CD8-positive, alpha-beta memory T cell (primary cell): Measurements from ENCODE around the gene KRT14. TPM values are rescaled to one million over a fixed set of nuclear protein-coding genes. Genes with fewer than 3 reads are reported as not detected.
"Not testable (repeated sequence)": the region's sequence is repeated elsewhere in the genome, so short reads cannot be mapped to it uniquely, and the experiment has no call there.

ENCODE experiments used
- CTCF ChIA-PET: fragments of 350-600 bp; sonication (Branson Sonifier 250); formaldehyde crosslinking; loops from one replicate; lab custom pipeline; 2021; ENCODE audit warnings: antibody characterized with exemption; lab: Charles Lee
- POLR2A ChIA-PET: fragments of 350-600 bp; sonication (Branson Sonifier 250); formaldehyde crosslinking; loops from one replicate; lab custom pipeline; 2021; ENCODE audit warnings: antibody characterized with exemption; lab: Charles Lee
- DNase-seq, 5 donors: peaks; one replicate each; pipeline versions ENCODE4 v3.0.0 to v3.0.0-alpha.2; 2020 to 2022; ENCODE audit warnings: mixed read lengths in 1 of 5
- H3K27ac ChIP-seq: one replicate; pipeline ENCODE4 v1.7.0; 2013; ENCODE audit warnings: low read depth, mild to moderate bottlenecking, low read length, moderate library complexity
- H3K27me3 ChIP-seq: 2 replicates; pipeline ENCODE4 v1.7.0; 2013; ENCODE audit warnings: low read length, mild to moderate bottlenecking; ENCODE audit not compliant: insufficient read depth, poor library complexity, severe bottlenecking
- H3K36me3 ChIP-seq: 2 replicates; pipeline ENCODE4 v1.7.0; 2013; ENCODE audit warnings: mild to moderate bottlenecking, low read length, moderate library complexity; ENCODE audit not compliant: insufficient read depth
- H3K4me1 ChIP-seq: 2 replicates; pipeline ENCODE4 v1.7.0; 2013; ENCODE audit warnings: mild to moderate bottlenecking, low read length, moderate library complexity; ENCODE audit not compliant: insufficient read depth
- H3K4me3 ChIP-seq: 2 replicates; pipeline ENCODE4 v1.7.0; 2013; ENCODE audit warnings: mild to moderate bottlenecking, low read length
- H3K9me3 ChIP-seq: 2 replicates; pipeline ENCODE4 v1.7.0; 2013; ENCODE audit warnings: mild to moderate bottlenecking, low read length
- H3K27ac Mint-ChIP-seq, 8 donors: one replicate each; pipeline ENCODE4 v1.8.0; 2020 to 2021; ENCODE audit warnings: mixed read lengths in 8 of 8, mild to moderate bottlenecking in 6 of 8, inconsistent platforms in 3 of 8, moderate library complexity in 3 of 8
- H3K27me3 Mint-ChIP-seq, 2 donors: one replicate each; pipeline ENCODE4 v1.8.0; 2020 to 2021; ENCODE audit warnings: mixed read lengths in 2 of 2, mild to moderate bottlenecking in 1 of 2, moderate library complexity in 1 of 2
- H3K36me3 Mint-ChIP-seq, 3 donors: one replicate each; pipeline ENCODE4 v1.8.0; 2020 to 2021; ENCODE audit warnings: mixed read lengths in 3 of 3, inconsistent platforms in 1 of 3, mild to moderate bottlenecking in 1 of 3
- H3K4me1 Mint-ChIP-seq, 3 donors: one replicate each; pipeline ENCODE4 v1.8.0; 2020 to 2021; ENCODE audit warnings: mixed read lengths in 3 of 3, inconsistent platforms in 1 of 3, mild to moderate bottlenecking in 1 of 3
- H3K4me3 Mint-ChIP-seq, 7 donors: one replicate each; pipeline ENCODE4 v1.8.0; 2020 to 2021; ENCODE audit warnings: mixed read lengths in 7 of 7, mild to moderate bottlenecking in 6 of 7, moderate library complexity in 4 of 7, inconsistent platforms in 2 of 7
- H3K9me3 Mint-ChIP-seq, 5 donors: one replicate each; pipeline ENCODE4 v1.8.0; 2020 to 2022; ENCODE audit warnings: mixed read lengths in 5 of 5, mild to moderate bottlenecking in 3 of 5, moderate library complexity in 2 of 5, inconsistent platforms in 1 of 5
- polyA plus RNA-seq: library from polyadenylated mRNA; unstranded; fragments of 300-500 nt; fragmentation: Illumina TruSeq; gene quantifications from one replicate; pipeline ENCODE4 v1.2.3, GENCODE V29; 2021
- total RNA-seq, 2 experiments: library from RNA; stranded (reverse); gene quantifications; one replicate each; pipeline ENCODE4 v1.2.3, GENCODE V29; 2021

Gene KRT14
- total and polyA plus RNA-seq, 3 experiments from 2014 or later = not detected

- ChIA-PET POLR2A (no interaction called here), CTCF (no interaction called here)
- no peaks in the 10 kb centered on the region for H3K9me3 ChIP-seq
- H3K4me3 ChIP-seq = no peak overlapping the region
- Mint-ChIP-seq H3K9me3 (no peaks in the 10 kb centered on the region), H3K36me3 (no peaks in the 10 kb centered on the region), H3K27me3 (peaks cover 4 to 17% of the 10 kb centered on the region in 2 donors), H3K4me1 (no peaks in the 10 kb centered on the region), H3K4me3 (no peak overlapping the region), H3K27ac (peak overlapping the region in 1 of 8 donors; percentile 28)
- H3K27me3 ChIP-seq = no peaks in the 10 kb centered on the region
- no peaks in the 10 kb centered on the region for H3K36me3 ChIP-seq
- H3K27ac ChIP-seq = no peak overlapping the region
- no peaks in the 10 kb centered on the region for H3K4me1 ChIP-seq
- DNase-seq = peak in 1 of 5 donors; percentile 28
Observed at GRCh38 chr17:41629826-41630670, 43.4 kb upstream of the KRT14 start.

- H3K36me3 ChIP-seq = no peaks in the 10 kb centered on the region
- DNase-seq = peak in 1 of 5 donors; percentile 30
- Mint-ChIP-seq H3K27ac (peak overlapping the region in 1 of 8 donors; percentile 77), H3K9me3 (no peaks in the 10 kb centered on the region), H3K36me3 (no peaks in the 10 kb centered on the region), H3K4me3 (no peak overlapping the region), H3K27me3 (peaks cover 7 to 17% of the 10 kb centered on the region in 2 donors), H3K4me1 (no peaks in the 10 kb centered on the region)
- H3K4me3 ChIP-seq = no peak overlapping the region
- H3K27me3 ChIP-seq = no peaks in the 10 kb centered on the region
- ChIA-PET POLR2A (no interaction called here), CTCF (no interaction called here)
- no peaks in the 10 kb centered on the region for H3K9me3 ChIP-seq
- no peaks in the 10 kb centered on the region for H3K4me1 ChIP-seq
- H3K27ac ChIP-seq = no peak overlapping the region
Observed at GRCh38 chr17:41629316-41629715, 42.6 kb upstream of the KRT14 start.

DNA sequence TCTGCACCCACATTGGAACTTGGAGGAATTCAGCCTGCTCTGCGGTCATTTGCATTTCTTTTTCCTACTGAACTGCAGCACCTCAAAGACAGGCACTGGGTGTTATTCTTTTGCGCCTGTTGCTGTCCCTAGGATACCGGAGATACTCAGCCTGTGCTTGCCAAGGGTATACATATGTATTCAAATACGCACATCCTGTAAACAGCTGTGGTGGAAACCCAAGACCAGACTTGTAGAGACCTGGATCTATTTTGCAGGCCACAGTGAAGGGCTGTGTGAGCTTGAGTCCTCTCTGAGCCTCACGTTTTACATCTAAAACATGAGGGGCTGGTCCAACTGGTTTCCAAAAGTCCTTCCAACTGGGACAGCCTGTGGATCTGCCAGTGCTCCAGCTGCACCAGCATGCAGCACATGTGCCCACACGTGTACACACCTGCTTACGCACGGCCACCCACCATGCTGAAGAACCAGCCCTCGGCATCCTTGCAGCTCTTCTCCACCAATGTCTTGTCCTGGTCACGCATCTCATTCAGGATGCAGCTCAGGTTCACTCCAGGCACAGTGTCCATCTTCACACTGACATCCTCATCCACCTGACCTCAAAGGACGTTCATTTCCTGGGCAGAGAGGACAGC lies 42.0 kb upstream of the KRT14 start:
- H3K36me3 Mint-ChIP-seq, H3K9me3 Mint-ChIP-seq, H3K4me3 ChIP-seq, H3K4me1 ChIP-seq, H3K4me3 Mint-ChIP-seq, H3K4me1 Mint-ChIP-seq, H3K27ac ChIP-seq, CTCF ChIA-PET, H3K9me3 ChIP-seq, H3K36me3 ChIP-seq, DNase-seq, POLR2A ChIA-PET, H3K27me3 ChIP-seq: not testable (repeated sequence)
- H3K27ac Mint-ChIP-seq = peak overlapping the region in 1 of 8 donors; percentile 77
- peaks cover 7 to 17% of the 10 kb centered on the region in 2 donors for H3K27me3 Mint-ChIP-seq

GRCh38 chr17:41628073-41628370 lies 41.3 kb upstream of the KRT14 start:
- H3K4me1 ChIP-seq, H3K4me1 Mint-ChIP-seq, H3K9me3 ChIP-seq, H3K4me3 Mint-ChIP-seq, H3K36me3 ChIP-seq, CTCF ChIA-PET, H3K4me3 ChIP-seq, H3K27me3 ChIP-seq, H3K27ac Mint-ChIP-seq, H3K36me3 Mint-ChIP-seq, H3K9me3 Mint-ChIP-seq, H3K27ac ChIP-seq, POLR2A ChIA-PET: not testable (repeated sequence)
- peaks cover 7 to 17% of the 10 kb centered on the region in 2 donors for H3K27me3 Mint-ChIP-seq
- DNase-seq = peak in 1 of 5 donors; percentile 15

DNA sequence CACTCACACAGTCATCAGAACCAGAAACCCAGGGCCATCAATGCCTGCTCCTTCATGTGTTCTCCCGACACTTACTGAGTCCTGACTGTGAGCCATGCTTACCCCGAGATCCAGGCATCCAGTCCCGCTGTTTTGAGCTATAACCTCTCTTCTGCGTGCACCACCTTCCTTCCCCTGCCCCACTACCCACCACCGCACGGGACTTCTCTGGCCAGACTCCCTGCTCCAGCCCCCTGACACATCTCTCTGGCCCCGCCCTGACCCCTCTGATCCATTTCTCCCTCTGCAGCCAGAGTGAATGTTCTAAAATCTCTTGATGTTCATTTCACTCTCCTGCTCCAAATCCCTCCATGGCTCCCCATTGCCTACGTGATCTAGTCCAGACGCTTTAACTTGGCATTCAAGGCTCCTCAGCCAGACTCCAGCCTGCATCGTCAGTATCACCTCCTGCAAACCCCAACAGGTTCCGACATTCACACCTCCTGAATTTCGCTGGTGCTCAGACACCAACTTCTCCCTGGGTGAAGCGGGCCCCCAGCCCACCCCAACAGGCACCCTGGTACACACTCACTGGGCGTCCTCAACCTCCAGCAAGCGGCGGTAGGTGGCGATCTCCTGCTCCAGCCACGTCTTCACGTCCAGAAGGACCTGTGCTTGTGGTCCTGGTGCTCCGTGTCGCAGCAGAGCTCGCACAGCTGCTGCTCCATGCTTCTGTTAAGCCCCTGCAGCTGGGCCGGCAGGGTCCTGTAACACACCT lies 40.8 kb upstream of the KRT14 start:
- CTCF ChIA-PET = no interaction called here
- POLR2A ChIA-PET = no interaction called here
- H3K9me3 Mint-ChIP-seq = no peaks in the 10 kb centered on the region
- H3K27me3 ChIP-seq = no peaks in the 10 kb centered on the region
- no peaks in the 10 kb centered on the region for H3K4me1 Mint-ChIP-seq
- no peaks in the 10 kb centered on the region for H3K9me3 ChIP-seq
- H3K4me3 ChIP-seq = no peak overlapping the region
- H3K27ac ChIP-seq = no peak overlapping the region
- no peaks in the 10 kb centered on the region for H3K36me3 Mint-ChIP-seq
- peak overlapping the region in 1 of 8 donors; percentile 16 for H3K27ac Mint-ChIP-seq
- H3K4me1 ChIP-seq = no peaks in the 10 kb centered on the region
- H3K4me3 Mint-ChIP-seq = no peak overlapping the region
- DNase-seq = peak in 1 of 5 donors; percentile 40
- peaks cover 7 to 17% of the 10 kb centered on the region in 2 donors for H3K27me3 Mint-ChIP-seq
- no peaks in the 10 kb centered on the region for H3K36me3 ChIP-seq

DNA sequence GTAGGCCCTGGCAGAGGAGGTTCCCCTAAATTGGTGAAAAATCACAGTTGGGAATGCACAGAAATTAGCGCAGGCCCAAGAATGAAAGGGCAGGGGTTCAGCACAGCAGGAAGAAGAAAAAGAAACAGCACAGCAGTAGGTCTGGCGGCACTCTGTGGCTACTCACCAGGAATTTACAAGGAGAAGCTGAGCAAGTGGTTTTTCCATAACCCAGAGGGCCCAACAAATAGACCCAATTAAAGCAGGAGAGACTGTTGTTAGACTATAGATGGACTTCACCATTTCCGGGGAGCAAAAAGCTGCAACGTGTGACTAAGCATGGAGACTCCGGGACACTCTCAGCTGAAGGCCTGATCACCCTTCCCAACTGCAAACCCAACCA lies 40.2 kb upstream of the KRT14 start:
- CTCF ChIA-PET, H3K27me3 ChIP-seq, H3K36me3 Mint-ChIP-seq, H3K27ac Mint-ChIP-seq, H3K36me3 ChIP-seq, DNase-seq, H3K4me1 Mint-ChIP-seq, H3K4me3 Mint-ChIP-seq, H3K27ac ChIP-seq, POLR2A ChIA-PET, H3K4me3 ChIP-seq, H3K9me3 Mint-ChIP-seq, H3K9me3 ChIP-seq, H3K4me1 ChIP-seq: not testable (repeated sequence)
- peaks cover 10 to 17% of the 10 kb centered on the region in 2 donors for H3K27me3 Mint-ChIP-seq

DNA sequence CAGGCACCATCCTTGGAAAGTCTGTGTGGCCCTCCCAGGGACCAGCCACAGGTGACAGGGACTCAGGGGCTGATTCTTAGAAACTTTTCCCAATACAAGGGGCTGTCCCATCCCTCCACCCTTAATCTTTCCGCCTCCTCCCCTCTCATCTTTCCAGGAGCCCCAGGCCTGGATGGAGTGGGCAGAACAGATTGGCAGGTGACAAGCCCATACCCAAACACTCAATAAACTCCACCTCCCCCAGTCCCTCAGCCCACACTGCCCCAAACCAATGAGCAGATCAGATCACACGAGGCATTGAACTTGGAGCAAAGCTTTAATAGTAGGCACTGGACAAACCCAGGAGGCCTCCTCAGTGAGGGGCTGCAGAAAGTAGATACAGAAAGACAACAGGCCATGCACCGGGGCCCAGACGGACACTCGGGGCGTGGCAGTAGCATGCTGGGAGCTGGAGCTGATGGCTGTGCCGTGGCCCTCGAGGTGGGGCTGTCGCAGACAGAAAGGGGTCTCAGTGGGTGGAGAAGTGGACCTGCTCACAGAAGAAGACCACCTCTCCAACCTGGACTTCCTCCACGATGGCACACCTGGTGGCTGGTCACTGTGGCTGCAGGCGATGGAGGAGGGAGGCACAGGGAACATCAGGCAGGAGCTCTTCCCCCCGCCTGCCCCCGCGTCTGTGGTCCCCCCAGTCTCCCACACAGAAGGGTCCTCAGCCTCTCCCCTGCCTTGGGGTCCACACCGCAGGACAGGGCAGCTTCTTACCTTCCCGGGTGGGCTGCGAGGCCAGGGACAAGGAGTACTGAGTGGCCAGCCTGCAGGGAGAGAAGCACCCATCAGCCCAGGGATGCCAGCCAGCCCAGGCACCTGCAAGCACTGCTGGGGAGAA lies 39.6 kb upstream of the KRT14 start:
- H3K9me3 Mint-ChIP-seq, H3K27ac Mint-ChIP-seq, H3K9me3 ChIP-seq, H3K4me1 Mint-ChIP-seq, H3K36me3 Mint-ChIP-seq, H3K27ac ChIP-seq, POLR2A ChIA-PET, DNase-seq, H3K4me1 ChIP-seq, H3K27me3 ChIP-seq, H3K4me3 ChIP-seq, H3K4me3 Mint-ChIP-seq, CTCF ChIA-PET, H3K36me3 ChIP-seq: not testable (repeated sequence)
- H3K27me3 Mint-ChIP-seq = peaks cover 10 to 22% of the 10 kb centered on the region in 2 donors
